Hepatocyte (in vitro differentiated cells): ENCODE measurements around the gene PCCB.

ENCODE experiments used
- EZH2 ChIP-seq: fragments of 200-600 bp; sonication (generic); IDR thresholded peaks from 2 replicates; pipeline ENCODE4 v1.6.1; 2016; ENCODE audit warnings: antibody characterized with exemption, mild to moderate bottlenecking, borderline replicate concordance
- EZH2phosphoT487 ChIP-seq: fragments of 200-600 bp; sonication (generic); IDR thresholded peaks from one replicate; pipeline ENCODE4 v1.6.1; 2018; ENCODE audit warnings: antibody characterized with exemption, mild to moderate bottlenecking, low read depth, moderate library complexity; ENCODE audit not compliant: unreplicated experiment, severe bottlenecking
- TF ChIP-seq, protein P1 (sequence below): fragments of 200-600 bp; sonication (generic); IDR thresholded peaks from 2 replicates; pipeline ENCODE4 v1.5.1; 2016; ENCODE audit warnings: antibody characterized with exemption, mild to moderate bottlenecking; ENCODE audit not compliant: poor library complexity

- TF ChIP-seq, protein P1, sequence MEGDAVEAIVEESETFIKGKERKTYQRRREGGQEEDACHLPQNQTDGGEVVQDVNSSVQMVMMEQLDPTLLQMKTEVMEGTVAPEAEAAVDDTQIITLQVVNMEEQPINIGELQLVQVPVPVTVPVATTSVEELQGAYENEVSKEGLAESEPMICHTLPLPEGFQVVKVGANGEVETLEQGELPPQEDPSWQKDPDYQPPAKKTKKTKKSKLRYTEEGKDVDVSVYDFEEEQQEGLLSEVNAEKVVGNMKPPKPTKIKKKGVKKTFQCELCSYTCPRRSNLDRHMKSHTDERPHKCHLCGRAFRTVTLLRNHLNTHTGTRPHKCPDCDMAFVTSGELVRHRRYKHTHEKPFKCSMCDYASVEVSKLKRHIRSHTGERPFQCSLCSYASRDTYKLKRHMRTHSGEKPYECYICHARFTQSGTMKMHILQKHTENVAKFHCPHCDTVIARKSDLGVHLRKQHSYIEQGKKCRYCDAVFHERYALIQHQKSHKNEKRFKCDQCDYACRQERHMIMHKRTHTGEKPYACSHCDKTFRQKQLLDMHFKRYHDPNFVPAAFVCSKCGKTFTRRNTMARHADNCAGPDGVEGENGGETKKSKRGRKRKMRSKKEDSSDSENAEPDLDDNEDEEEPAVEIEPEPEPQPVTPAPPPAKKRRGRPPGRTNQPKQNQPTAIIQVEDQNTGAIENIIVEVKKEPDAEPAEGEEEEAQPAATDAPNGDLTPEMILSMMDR = no peak
- no peak for TF ChIP-seq EZH2
- no peak for TF ChIP-seq EZH2phosphoT487
These were observed 100.4 kb downstream of the PCCB start for GRCh38 chr3:136350557-136350956.
